Posterior cingulate gyrus (tissue), 11 donors: ENCODE data around the gene TXLNA.

Experiments used
- DNase-seq, 10 donors: peaks; one replicate each; pipeline versions ENCODE4 v3.0.0 to v3.0.0-alpha.2; 2020 to 2021; ENCODE audit warnings: mixed read lengths in 3 of 10
- intact Hi-C: fragments of 100-400 bp; cut with DNase I; formaldehyde crosslinking; loops from one replicate; pipeline ENCODE4 v1.15.1; 2023

Gene TXLNA

GRCh38 chr1:32181563-32181962 is 2.1 kb downstream of the TXLNA start:
- DNase-seq: no peak
- intact Hi-C loops: no loop called here

- intact Hi-C loops: no loop called here
- DNase-seq: peak in 1 of 10 donors; percentile 84
These were observed 2.6 kb downstream of the TXLNA start for GRCh38 chr1:32182060-32182459.

- intact Hi-C loops: no loop called here
- peak in 1 of 10 donors; percentile 19 for DNase-seq
These were observed 5.2 kb downstream of the TXLNA start for GRCh38 chr1:32184650-32185049.

GRCh38 chr1:32186077-32186476 is 6.6 kb downstream of the TXLNA start:
- DNase-seq: no peak
- intact Hi-C loops: no loop called here

GRCh38 chr1:32186491-32186890 is 7.0 kb downstream of the TXLNA start:
- DNase-seq: no peak
- intact Hi-C loops: no loop called here

GRCh38 chr1:32187850-32188249 is 8.4 kb downstream of the TXLNA start:
- DNase-seq: peak in 1 of 10 donors; percentile 35
- intact Hi-C loops: no loop called here

- intact Hi-C loops: no loop called here
- peak in 1 of 10 donors; percentile 52 for DNase-seq
These were observed 12.9 kb downstream of the TXLNA start for GRCh38 chr1:32192220-32192948.

- intact Hi-C loops: no loop called here
- peak in 1 of 10 donors; percentile 61 for DNase-seq
These were observed 15.5 kb downstream of the TXLNA start for GRCh38 chr1:32194984-32195383.

- intact Hi-C loops: no loop called here
These were observed 16.1 kb downstream of the TXLNA start for GRCh38 chr1:32195531-32195930.

GRCh38 chr1:32195972-32196823 is 16.7 kb downstream of the TXLNA start:
- intact Hi-C loops: no loop called here
- peak in 1 of 10 donors; percentile 51 for DNase-seq

More at GRCh38 chr1:32195531-32195930, 16.1 kb downstream of the TXLNA start:
- DNase-seq: peak in 1 of 10 donors; percentile 62

- intact Hi-C loops: no loop called here
- DNase-seq: peak in 1 of 10 donors; percentile 20
These were observed 17.6 kb downstream of the TXLNA start for GRCh38 chr1:32197074-32197473.

- peak in 1 of 10 donors; percentile 65 for DNase-seq
These were observed 18.4 kb downstream of the TXLNA start for GRCh38 chr1:32197837-32198236.

GRCh38 chr1:32198237-32199042 is 19.0 kb downstream of the TXLNA start:
- intact Hi-C loops: no loop called here
- DNase-seq: peak in 1 of 10 donors; percentile 21

More at GRCh38 chr1:32197837-32198236, 18.4 kb downstream of the TXLNA start:
- intact Hi-C loops: no loop called here

- intact Hi-C loops: no loop called here
- no peak for DNase-seq
These were observed 19.7 kb downstream of the TXLNA start for GRCh38 chr1:32199043-32199716.

- intact Hi-C loops: no loop called here
- DNase-seq: peak in 8 of 10 donors; percentile 16 to 88 (median 43)
These were observed 20.2 kb downstream of the TXLNA start for GRCh38 chr1:32199717-32200072.

GRCh38 chr1:32200226-32201010 is 20.9 kb downstream of the TXLNA start, which contains the start of gene CCDC28B:
Gene CCDC28B (plus strand): TSS chr1:32200595. CDS start chr1:32201936, 1,341 bp downstream.
- intact Hi-C loops: no loop called here
- DNase-seq: peak; percentile 48 to 94 (median 60)

GRCh38 chr1:32201011-32201855 is 21.8 kb downstream of the TXLNA start:
- DNase-seq: peak in 9 of 10 donors; percentile 43 to 94 (median 63)
- intact Hi-C loops: no loop called here

GRCh38 chr1:32204943-32205361 is 25.5 kb downstream of the TXLNA start:
- intact Hi-C loops: no loop called here
- DNase-seq: no peak
